Stomach (tissue), 9 donors: ENCODE results near the gene RASSF3. TPM values are rescaled to one million over a fixed set of nuclear protein-coding genes. Genes with fewer than 3 reads are reported as not detected.

ENCODE experiments used
- DNase-seq, 2 donors: peaks; one replicate each; pipeline versions ENCODE4 v3.0.0 to v3.0.0-alpha.2; 2013 to 2019
- H3K27ac ChIP-seq, 5 donors: fragments of 200-600 bp in 4 of 5; sonication (generic) in 4 of 5; one replicate each; pipeline ENCODE4 v1.5.1; 2013 to 2019; ENCODE audit warnings: mild to moderate bottlenecking in 1 of 5, moderate library complexity in 1 of 5
- H3K27me3 ChIP-seq, 3 donors: fragments of 200-600 bp; sonication (generic); one replicate each; pipeline ENCODE4 v1.5.1; 2017 to 2019; ENCODE audit warnings: mixed run types in 1 of 3
- H3K36me3 ChIP-seq, 4 donors: fragments of 200-600 bp; sonication (generic); 1 replicate in 3 of 4; 2 replicates in 1 of 4; pipeline ENCODE4 v1.5.1; 2016 to 2019
- H3K4me1 ChIP-seq, 4 donors: fragments of 200-600 bp; sonication (generic); one replicate each; pipeline ENCODE4 v1.5.1; 2016 to 2019
- H3K4me3 ChIP-seq, 4 donors: fragments of 200-600 bp; sonication (generic) in 3 of 4; one replicate each; pipeline ENCODE4 v1.5.1; 2016 to 2019; ENCODE audit warnings: mild to moderate bottlenecking in 1 of 4
- H3K9me3 ChIP-seq, 4 donors: fragments of 200-600 bp; sonication (generic); one replicate each; pipeline ENCODE4 v1.5.1; 2016 to 2019
- EP300 ChIP-seq: sonication (generic); formaldehyde crosslinking; IDR thresholded peaks from one replicate; pipeline ENCODE4 v1.6.1; 2017; ENCODE audit warnings: antibody characterized with exemption
- POLR2A ChIP-seq, 4 donors: fragments of 450-650 bp; IDR thresholded peaks; one replicate each; pipeline ENCODE4 v1.6.1; 2016; ENCODE audit warnings: antibody characterized with exemption in 4 of 4, control low read depth in 2 of 4, mild to moderate bottlenecking in 1 of 4, moderate library complexity in 1 of 4
- POLR2AphosphoS5 ChIP-seq, 3 donors: sonication (generic); formaldehyde crosslinking; IDR thresholded peaks; one replicate each; pipeline ENCODE4 v1.6.1; 2016; ENCODE audit warnings: antibody characterized with exemption in 3 of 3
- WGBS, 5 donors: extraction: QIAGEN DNeasy Blood & Tissue Kit in 3 of 5; methylation state at CpG; one replicate each; pipeline versions ENCODE4 v1.1.5 to v1.1.7; 2013 to 2018; 5-methylcytosine and 5-hydroxymethylcytosine counted together
- intact Hi-C: fragments of 100-400 bp; cut with DNase I; formaldehyde crosslinking; loops from one replicate; pipeline ENCODE4 v1.15.1; 2023; ENCODE audit warnings: low total_unique reads
- polyA plus RNA-seq, 3 donors: library from polyadenylated mRNA; stranded (reverse); fragments of 200-250 nt; gene quantifications; one replicate each; pipeline ENCODE4 v1.2.3, GENCODE V29; 2013
- total RNA-seq, 5 donors: library from RNA; depleted of rRNA; stranded (reverse); fragments of >200 nt; gene quantifications; one replicate each; pipeline versions ENCODE4 v1.1.0 to v1.2.3, GENCODE V29; 2014 to 2016
- TF ChIP-seq, protein P1 (sequence below), 7 experiments: fragments of 450-650 bp in 4 of 7; fragments of 200-600 bp in 3 of 7; sonication (generic) in 3 of 7; IDR thresholded peaks; one replicate each; pipeline ENCODE4 v1.5.1; 2016 to 2019; ENCODE audit warnings: antibody characterized with exemption in 7 of 7, control low read depth in 2 of 7, mild to moderate bottlenecking in 1 of 7
- donor health status: healthy with polysubstance abuse.
- donor health status: Bipolar disorder and iron deficiency.
- donor health status: healthy.

Gene RASSF3
- total and polyA plus RNA-seq, 8 donors = 29.3 to 109 (median 54.8) TPM

DNA sequence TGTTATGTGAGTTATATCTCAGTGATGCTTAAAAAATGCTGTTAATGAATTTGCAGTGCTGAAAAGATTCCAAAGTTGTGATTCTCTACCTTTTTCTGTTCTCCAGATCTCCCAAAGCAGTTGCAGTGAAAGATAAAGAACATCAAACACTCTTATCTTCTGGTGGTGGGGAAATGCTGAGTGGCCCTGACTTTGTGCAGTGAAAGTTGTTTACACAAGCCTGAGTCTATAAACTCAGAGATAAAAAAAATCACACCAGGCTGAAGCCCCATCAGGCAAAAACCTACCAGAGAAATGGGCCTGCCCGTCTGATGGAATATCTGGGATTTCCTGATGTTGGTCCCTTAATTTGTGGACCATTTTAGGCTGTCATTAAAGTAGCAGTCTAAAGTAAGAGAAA, 46.1 kb downstream of the RASSF3 start:
- H3K27me3 ChIP-seq = no peaks in the 10 kb centered on the region
- no peaks in the 10 kb centered on the region for H3K36me3 ChIP-seq
- H3K9me3 ChIP-seq = no peaks in the 10 kb centered on the region
- H3K4me3 ChIP-seq = no peak overlapping the region
- H3K4me1 ChIP-seq = peaks cover 39 to 96% (median 67%) of the 10 kb centered on the region in 4 donors
- WGBS, 5 donors = 21 to 50% (median 29%) methylated on average over 1 of the region's 1 CpG
- peak; percentile 51 to 53 for DNase-seq
- peak overlapping the region in 4 of 5 donors; percentile 16 to 76 (median 42) for H3K27ac ChIP-seq
- intact Hi-C loops = no loop called here
- TF ChIP-seq EP300 (no peak), POLR2AphosphoS5 (IDR thresholded peaks at IDR 0.05) (peak in 2 of 3 donors; percentile 63 to 72)

DNA sequence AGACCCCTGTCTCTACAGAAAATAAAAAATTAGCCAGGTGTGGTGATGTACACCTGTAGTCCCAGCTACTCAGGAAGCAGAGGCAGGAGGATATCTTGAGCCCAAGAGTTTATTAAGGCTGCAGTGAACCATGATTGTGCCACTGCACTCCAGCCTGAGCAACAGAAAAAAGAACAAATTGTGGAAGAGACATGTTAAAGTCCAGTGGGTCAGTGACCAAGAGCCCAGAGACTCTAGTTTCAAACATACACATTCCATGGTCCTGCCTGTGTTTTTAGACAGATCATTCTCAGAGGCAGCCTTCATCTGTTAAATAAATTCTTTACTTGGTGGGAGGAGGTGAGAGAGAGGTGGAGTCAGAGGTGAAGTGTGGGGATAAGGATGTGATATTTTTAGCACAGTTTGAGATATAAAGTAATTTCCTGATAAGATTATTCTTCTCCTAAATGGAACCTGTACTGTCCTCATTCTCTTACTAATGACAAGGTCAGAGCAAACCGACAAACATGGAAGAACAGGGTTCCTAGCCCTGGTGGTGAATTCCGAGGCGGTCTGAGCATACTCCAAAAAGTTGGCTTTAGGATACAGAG, 48.7 kb downstream of the RASSF3 start:
- Histone ChIP-seq H3K27ac (peak overlapping the region; percentile 34 to 76 (median 49)), H3K27me3 (no peaks in the 10 kb centered on the region)
- intact Hi-C loops = no loop called here

DNA sequence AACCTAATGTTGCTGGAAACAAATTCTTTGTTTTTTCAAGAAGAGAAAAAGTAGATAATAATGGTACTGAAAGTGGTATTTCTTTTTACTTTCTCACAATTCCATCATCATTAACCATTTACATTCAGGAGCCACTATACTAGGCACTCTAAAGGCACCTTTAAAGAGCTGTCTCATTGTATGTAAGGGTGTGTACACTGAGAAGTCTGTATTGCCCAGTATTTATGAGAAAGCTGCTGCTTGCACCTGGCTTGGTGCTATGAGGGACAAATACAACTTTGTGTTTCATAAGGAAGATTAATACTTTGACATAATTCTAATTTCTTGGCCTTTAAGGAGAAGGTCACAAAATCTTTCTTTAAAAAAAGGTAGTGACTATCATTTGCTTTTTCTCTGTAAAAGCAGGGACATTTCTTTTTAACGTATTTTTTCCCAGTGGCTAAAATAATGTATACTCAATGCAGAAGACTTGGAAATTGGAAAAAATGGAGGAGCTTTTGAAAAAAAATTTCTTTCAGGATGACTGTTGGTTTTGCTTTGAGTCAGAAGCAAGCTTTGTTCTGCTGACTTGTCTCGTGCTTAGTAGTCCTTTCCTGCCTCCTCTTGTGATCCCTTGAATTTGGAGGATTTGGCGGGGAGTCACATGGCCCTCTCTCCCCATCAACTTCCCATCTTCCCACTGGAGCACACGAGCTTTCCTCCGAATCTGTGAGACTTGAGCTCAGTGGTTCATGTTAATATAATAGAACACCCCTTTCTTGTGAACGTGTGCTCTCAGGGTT, 50.1 kb downstream of the RASSF3 start:
- Histone ChIP-seq H3K9me3 (no peaks in the 10 kb centered on the region), H3K27ac (peak overlapping the region in 1 of 5 donors; percentile 25), H3K4me1 (peaks cover 36 to 95% (median 66%) of the 10 kb centered on the region in 4 donors), H3K27me3 (no peaks in the 10 kb centered on the region), H3K4me3 (no peak overlapping the region), H3K36me3 (no peaks in the 10 kb centered on the region)
- TF ChIP-seq POLR2AphosphoS5 (IDR thresholded peaks at IDR 0.05) (no peak), EP300 (no peak), POLR2A (IDR thresholded peaks at IDR 0.05) (no peak)
- TF ChIP-seq, protein P1, sequence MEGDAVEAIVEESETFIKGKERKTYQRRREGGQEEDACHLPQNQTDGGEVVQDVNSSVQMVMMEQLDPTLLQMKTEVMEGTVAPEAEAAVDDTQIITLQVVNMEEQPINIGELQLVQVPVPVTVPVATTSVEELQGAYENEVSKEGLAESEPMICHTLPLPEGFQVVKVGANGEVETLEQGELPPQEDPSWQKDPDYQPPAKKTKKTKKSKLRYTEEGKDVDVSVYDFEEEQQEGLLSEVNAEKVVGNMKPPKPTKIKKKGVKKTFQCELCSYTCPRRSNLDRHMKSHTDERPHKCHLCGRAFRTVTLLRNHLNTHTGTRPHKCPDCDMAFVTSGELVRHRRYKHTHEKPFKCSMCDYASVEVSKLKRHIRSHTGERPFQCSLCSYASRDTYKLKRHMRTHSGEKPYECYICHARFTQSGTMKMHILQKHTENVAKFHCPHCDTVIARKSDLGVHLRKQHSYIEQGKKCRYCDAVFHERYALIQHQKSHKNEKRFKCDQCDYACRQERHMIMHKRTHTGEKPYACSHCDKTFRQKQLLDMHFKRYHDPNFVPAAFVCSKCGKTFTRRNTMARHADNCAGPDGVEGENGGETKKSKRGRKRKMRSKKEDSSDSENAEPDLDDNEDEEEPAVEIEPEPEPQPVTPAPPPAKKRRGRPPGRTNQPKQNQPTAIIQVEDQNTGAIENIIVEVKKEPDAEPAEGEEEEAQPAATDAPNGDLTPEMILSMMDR (IDR thresholded peaks at IDR 0.05) = no peak
- intact Hi-C loops = no loop called here
- 81 to 87% (median 86%) methylated on average over 6 of the region's 6 CpGs for WGBS, 5 donors
- DNase-seq = no peak

More for the DNA sequence above, 48.7 kb downstream of the RASSF3 start:
- H3K9me3 ChIP-seq = no peaks in the 10 kb centered on the region
- no peak for DNase-seq
- TF ChIP-seq, protein P1 (IDR thresholded peaks at IDR 0.05) = no peak
- TF ChIP-seq POLR2AphosphoS5 (IDR thresholded peaks at IDR 0.05) = no peak
- no peak for TF ChIP-seq POLR2A (IDR thresholded peaks at IDR 0.05)
- TF ChIP-seq EP300 = no peak
- H3K36me3 ChIP-seq = no peaks in the 10 kb centered on the region
- 37 to 69% (median 50%) methylated on average over 3 of the region's 3 CpGs for WGBS, 5 donors
- peaks cover 29 to 95% (median 64%) of the 10 kb centered on the region in 4 donors for H3K4me1 ChIP-seq
- no peak overlapping the region for H3K4me3 ChIP-seq

DNA sequence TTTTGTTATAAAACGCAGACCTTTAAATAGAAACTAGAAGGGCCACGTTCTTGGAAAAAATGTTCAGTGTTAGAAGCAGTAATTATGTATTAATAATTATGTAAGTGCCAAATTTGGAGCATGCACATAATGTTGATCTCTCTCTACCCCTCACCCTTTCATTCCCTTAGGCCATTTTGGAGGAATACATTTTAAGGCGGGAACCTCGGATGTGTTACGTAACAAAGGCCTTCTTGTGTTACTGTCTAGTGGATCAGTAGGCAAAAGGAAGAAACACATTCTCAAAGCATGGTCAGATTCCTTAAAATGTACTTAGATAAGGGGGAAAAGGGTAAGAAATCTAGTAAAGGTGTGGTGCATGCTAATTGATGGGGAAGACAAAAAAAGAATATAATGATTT, 52.7 kb downstream of the RASSF3 start:
- WGBS, 5 donors = 83 to 88% (median 86%) methylated on average over 5 of the region's 5 CpGs
- no peak for TF ChIP-seq POLR2AphosphoS5 (IDR thresholded peaks at IDR 0.05)
- TF ChIP-seq, protein P1 (IDR thresholded peaks at IDR 0.05) = no peak
- TF ChIP-seq POLR2A (IDR thresholded peaks at IDR 0.05) = no peak
- TF ChIP-seq EP300 = no peak
- Histone ChIP-seq H3K27me3 (no peaks in the 10 kb centered on the region), H3K9me3 (no peaks in the 10 kb centered on the region), H3K27ac (peak overlapping the region in 3 of 5 donors; percentile 14 to 43 (median 32)), H3K36me3 (no peaks in the 10 kb centered on the region), H3K4me1 (peaks cover 48 to 95% (median 74%) of the 10 kb centered on the region in 4 donors), H3K4me3 (no peak overlapping the region)
- intact Hi-C loops = no loop called here
- no peak for DNase-seq
